Measurements from ENCODE around the gene NR2F2. TPM values are rescaled to one million over a fixed set of nuclear protein-coding genes. Genes with fewer than 3 reads are reported as not detected.

Gene NR2F2
- total RNA-seq, 4 donors from 2014 or later: 8.9 to 41.8 (median 20.1) TPM

DNA sequence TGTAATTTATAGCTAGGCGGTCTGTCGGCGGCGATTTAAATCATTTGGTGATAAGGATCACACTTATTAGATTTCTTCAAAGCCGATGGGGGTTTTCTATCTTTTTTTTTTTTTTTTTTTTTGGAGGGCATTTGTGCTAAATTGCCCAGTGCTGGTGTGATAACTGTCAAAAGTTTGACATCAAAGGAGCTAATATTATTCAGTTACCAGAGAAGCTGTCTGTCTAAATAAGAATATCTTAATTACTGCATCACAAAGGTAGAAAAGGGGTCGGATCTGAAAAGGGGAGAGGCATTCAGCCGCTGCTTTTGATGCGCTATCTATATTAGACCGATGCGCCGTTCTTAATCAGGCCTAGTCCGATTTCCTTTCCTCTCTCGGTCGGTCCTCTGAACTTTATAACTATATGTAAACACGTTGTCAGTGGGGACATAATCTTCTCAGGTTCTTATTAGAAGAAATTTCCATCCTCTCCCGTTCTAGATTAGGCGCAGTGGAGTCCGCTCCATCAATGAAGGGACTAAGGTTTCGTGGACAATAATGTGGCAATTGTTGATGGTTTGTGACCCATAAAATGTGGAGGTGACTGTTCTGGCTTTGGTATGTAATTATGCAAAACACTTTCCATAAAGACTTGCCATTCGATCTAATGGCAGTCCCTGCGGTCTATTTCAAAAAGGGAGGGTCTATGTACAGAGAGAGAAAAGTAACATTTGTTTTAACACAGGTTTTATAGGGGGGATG is 31.7 kb downstream of the NR2F2 start:
- ATAC-seq (ENCODE audit: low FRiP score): no peak
- DNase-seq (ENCODE audit: low spot score): no peak
- TF ChIP-seq, protein P1, sequence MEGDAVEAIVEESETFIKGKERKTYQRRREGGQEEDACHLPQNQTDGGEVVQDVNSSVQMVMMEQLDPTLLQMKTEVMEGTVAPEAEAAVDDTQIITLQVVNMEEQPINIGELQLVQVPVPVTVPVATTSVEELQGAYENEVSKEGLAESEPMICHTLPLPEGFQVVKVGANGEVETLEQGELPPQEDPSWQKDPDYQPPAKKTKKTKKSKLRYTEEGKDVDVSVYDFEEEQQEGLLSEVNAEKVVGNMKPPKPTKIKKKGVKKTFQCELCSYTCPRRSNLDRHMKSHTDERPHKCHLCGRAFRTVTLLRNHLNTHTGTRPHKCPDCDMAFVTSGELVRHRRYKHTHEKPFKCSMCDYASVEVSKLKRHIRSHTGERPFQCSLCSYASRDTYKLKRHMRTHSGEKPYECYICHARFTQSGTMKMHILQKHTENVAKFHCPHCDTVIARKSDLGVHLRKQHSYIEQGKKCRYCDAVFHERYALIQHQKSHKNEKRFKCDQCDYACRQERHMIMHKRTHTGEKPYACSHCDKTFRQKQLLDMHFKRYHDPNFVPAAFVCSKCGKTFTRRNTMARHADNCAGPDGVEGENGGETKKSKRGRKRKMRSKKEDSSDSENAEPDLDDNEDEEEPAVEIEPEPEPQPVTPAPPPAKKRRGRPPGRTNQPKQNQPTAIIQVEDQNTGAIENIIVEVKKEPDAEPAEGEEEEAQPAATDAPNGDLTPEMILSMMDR (IDR thresholded peaks at IDR 0.05): no peak

- DNase-seq (ENCODE audit: low spot score) (no peak), ATAC-seq (ENCODE audit: low FRiP score) (no peak)
- TF ChIP-seq, protein P1 (IDR thresholded peaks at IDR 0.05): no peak
Observed at GRCh38 chr15:96362755-96363651, 32.5 kb downstream of the NR2F2 start.

- DNase-seq (ENCODE audit: low spot score): no peak
- ATAC-seq (ENCODE audit: low FRiP score): no peak
- TF ChIP-seq, protein P1 (IDR thresholded peaks at IDR 0.05): no peak
Observed at GRCh38 chr15:96363707-96364106, 33.2 kb downstream of the NR2F2 start.

DNA sequence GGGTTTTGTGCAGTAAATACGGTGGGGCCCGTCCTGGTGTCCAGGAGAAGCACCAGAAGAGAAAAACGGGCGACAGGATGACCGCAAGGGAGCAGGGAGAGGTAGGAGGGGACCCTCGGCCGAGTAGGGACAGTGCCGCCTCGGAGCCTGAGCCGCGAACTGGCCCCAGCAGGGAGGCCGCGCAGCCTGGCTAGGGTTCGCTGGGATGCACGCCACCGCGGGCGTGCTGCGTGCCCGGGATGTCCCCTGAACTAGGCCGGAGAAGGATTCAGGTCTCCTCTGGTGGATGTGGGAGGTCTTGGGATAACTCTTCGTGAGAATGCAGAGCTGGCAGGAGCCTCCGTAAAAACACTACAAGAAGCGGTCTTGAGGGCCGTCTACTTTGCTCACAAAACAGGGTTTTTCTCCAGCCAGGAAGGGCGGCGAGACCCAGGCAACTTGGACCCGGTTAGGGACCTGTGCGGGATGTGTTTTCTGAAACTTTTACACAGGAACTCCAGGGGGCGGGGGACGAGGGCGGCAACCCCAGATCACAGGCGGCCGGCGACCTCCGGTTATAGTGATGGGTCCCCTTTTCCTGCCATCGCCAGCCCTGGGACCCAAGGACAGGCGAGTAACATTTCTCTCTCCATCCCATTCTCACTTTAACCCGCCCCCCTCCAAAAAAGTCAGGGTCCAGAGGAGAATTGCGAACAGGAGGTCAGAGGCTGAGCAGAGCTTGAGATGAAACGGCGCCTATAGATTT is 35.5 kb downstream of the NR2F2 start:
- TF ChIP-seq, protein P1 (IDR thresholded peaks at IDR 0.05): no peak
- no peak for ATAC-seq (ENCODE audit: low FRiP score)
- no peak for DNase-seq (ENCODE audit: low spot score)

GRCh38 chr15:96366526-96366877 is 36.0 kb downstream of the NR2F2 start:
- ATAC-seq (ENCODE audit: low FRiP score): no peak
- TF ChIP-seq, protein P1 (IDR thresholded peaks at IDR 0.05): no peak

DNA sequence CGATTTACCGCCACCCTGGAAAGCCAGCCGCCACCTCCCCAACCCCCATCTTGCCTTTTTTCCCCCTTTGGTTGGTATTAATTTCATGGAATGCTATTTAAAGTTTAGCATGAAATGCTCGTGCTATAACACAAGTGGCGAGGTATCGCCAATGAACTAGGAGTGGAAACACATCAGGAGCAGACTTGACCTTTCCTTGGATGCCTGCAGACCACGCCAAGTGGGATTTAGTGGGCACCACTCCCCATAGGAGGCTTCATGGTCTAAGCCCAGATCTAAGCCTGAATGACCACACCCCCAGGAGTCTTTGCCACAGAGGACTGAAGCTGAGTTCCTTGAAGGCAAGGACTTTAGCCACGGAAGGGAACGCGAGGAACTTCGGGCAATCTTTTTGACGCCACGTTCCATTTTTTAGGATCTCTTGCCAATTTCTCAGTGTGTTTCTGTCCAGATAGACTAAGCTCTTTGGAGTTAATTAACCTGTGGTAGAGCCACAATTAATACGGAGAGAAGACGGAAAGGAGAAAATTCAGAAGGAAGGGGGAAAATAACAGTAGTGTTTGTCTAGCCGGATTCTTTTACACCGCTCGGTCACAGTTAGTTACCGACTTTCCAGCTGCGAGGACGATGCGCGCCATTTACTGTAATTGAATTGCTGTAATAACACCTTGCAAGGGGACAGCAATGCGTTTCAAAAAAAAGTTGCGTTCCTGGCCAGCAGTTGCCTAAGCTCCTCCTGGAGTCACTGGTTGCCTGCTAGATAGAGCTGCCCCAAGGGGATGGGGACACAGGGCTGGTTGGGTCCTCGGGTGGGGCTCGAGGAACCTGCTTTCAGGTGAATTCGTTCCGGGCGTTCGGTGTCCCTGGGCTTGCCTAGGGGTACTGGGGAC is 37.1 kb downstream of the NR2F2 start:
- DNase-seq (ENCODE audit: low spot score) (no peak), ATAC-seq (ENCODE audit: low FRiP score) (no peak)
- TF ChIP-seq, protein P1 (IDR thresholded peaks at IDR 0.05): no peak

More at GRCh38 chr15:96366526-96366877, 36.0 kb downstream of the NR2F2 start:
- DNase-seq (ENCODE audit: low spot score): no peak
